ENCODE results near the gene PIPOX.

PIPOX gene

GRCh38 chr17:29051194-29051593 lies 8.3 kb downstream of the PIPOX start:
- no peak for DNase-seq (ENCODE audit: low read depth)
- no peak overlapping the region for H3K4me3 ChIP-seq (ENCODE audit: low read depth, low read length)
- TF ChIP-seq, protein P1, sequence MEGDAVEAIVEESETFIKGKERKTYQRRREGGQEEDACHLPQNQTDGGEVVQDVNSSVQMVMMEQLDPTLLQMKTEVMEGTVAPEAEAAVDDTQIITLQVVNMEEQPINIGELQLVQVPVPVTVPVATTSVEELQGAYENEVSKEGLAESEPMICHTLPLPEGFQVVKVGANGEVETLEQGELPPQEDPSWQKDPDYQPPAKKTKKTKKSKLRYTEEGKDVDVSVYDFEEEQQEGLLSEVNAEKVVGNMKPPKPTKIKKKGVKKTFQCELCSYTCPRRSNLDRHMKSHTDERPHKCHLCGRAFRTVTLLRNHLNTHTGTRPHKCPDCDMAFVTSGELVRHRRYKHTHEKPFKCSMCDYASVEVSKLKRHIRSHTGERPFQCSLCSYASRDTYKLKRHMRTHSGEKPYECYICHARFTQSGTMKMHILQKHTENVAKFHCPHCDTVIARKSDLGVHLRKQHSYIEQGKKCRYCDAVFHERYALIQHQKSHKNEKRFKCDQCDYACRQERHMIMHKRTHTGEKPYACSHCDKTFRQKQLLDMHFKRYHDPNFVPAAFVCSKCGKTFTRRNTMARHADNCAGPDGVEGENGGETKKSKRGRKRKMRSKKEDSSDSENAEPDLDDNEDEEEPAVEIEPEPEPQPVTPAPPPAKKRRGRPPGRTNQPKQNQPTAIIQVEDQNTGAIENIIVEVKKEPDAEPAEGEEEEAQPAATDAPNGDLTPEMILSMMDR (IDR thresholded peaks at IDR 0.05; ENCODE audit: low read depth, low read length, missing control alignments): no peak

DNA sequence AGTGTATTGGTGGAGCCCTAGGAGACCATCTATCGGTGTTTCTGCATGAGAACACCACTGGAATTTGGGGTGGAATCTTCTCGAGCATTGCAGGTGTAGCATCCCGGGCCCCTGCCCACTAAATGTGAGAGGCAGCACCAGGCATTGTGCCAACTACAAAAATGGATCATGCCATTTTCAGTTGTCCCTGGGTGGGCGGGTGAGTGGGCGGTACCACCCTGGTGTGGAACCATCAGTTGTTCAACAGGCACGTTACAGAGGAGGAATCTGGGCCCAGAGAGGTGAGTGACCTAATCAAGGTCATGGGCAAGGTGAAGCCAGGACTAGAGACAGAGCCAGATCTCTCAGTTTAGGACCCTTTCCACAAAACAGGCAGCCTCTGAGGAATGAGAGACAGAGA lies 8.8 kb downstream of the PIPOX start:
- no peak for DNase-seq (ENCODE audit: low read depth)
- no peak overlapping the region for H3K4me3 ChIP-seq (ENCODE audit: low read depth, low read length)
- TF ChIP-seq, protein P1 (IDR thresholded peaks at IDR 0.05; ENCODE audit: low read depth, low read length, missing control alignments): no peak

DNA sequence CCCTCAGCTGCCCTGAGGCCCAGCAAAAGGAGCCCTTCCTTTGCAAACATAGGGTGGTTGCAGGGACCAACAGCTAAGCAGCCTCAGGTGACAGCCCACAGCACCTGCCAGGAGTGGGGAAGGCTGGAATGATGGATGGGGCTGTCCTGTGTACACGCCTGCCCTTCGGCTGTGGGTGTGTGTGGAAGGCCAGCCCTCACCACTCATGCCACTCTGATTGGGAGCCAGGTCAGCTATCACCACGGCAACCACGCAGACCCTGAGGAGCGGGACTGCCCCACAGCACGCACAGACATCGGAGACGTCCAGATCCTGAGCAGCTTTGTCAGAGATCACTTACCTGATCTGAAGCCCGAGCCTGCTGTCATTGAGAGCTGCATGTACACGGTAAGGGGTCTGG lies 11.9 kb downstream of the PIPOX start:
- DNase-seq (ENCODE audit: low read depth): no peak

DNA sequence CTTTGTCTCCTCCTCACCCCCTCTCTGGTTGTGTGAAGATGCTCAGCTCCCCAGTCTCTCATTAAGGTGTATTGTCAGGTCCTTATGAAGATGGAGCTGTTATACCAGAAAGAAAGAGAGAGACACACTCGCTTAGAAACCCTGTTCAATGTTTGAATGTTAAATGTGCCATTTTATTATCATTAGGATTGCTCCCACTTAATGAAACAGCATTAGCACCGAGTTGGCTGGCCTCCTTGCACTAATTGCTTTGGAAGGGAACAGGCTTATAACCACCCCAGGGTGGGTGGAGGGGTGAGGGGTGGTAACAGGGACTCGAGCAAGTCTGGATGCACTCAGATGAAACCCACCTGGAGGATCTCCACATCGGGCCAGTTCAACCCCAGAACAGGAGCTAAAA lies 14.4 kb downstream of the PIPOX start:
- no peak overlapping the region for H3K4me3 ChIP-seq (ENCODE audit: low read depth, low read length)
- TF ChIP-seq, protein P1 (IDR thresholded peaks at IDR 0.05; ENCODE audit: low read depth, low read length, missing control alignments): no peak
- DNase-seq (ENCODE audit: low read depth): no peak

More for the DNA sequence above, 11.9 kb downstream of the PIPOX start:
- TF ChIP-seq, protein P1 (IDR thresholded peaks at IDR 0.05; ENCODE audit: low read depth, low read length, missing control alignments): no peak
- H3K4me3 ChIP-seq (ENCODE audit: low read depth, low read length): no peak overlapping the region

- TF ChIP-seq, protein P1 (IDR thresholded peaks at IDR 0.05; ENCODE audit: low read depth, low read length, missing control alignments): no peak
- no peak overlapping the region for H3K4me3 ChIP-seq (ENCODE audit: low read depth, low read length)
- DNase-seq (ENCODE audit: low read depth): no peak
Measured at GRCh38 chr17:29058391-29058790, 15.4 kb downstream of the PIPOX start.

DNA sequence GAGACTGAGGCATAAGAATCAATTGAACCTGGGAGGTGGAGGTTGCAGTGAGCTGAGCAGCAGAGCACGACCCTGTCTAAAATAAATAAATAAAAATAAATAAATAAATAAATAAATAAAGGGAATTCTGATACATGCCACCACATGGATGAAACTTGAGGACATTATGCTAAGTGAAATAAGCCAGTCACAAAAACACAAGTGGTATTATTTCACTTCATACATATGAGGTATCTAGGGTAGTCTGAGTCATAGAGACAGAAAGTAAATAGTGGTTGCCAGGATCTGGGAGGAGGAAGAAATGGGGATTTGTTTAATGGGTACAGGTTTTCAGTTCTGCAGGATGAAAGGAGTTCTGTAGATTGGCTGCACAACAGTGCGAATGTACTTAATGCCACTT lies 16.3 kb downstream of the PIPOX start:
- TF ChIP-seq, protein P1 (IDR thresholded peaks at IDR 0.05; ENCODE audit: low read depth, low read length, missing control alignments): no peak
- H3K4me3 ChIP-seq (ENCODE audit: low read depth, low read length): no peak overlapping the region
- DNase-seq (ENCODE audit: low read depth): no peak

DNA sequence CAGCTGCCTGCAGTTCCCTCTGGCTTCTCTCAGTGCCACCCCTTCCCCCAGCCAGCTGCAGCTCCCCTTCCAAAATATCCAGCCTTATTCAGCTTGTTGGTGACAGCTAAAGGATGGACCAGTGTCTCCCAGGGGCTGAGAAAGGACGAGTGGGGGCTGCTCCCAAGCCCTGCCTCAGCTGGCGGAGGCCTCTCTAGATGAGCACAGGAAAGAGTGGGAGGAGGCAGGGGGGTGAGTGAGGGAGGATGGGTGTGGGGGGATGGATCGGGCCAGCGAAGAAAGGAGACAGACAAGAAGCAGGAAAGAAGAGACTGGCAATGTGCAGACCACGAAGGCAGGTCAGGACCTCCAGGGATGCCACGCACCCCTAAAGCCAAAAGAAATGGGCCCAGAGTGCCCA lies 17.5 kb downstream of the PIPOX start:
- DNase-seq (ENCODE audit: low read depth): no peak
- no peak overlapping the region for H3K4me3 ChIP-seq (ENCODE audit: low read depth, low read length)
- TF ChIP-seq, protein P1 (IDR thresholded peaks at IDR 0.05; ENCODE audit: low read depth, low read length, missing control alignments): no peak

Measured in GM12864 (cell line).